Measurements from ENCODE around the gene SLC16A10.

DNA sequence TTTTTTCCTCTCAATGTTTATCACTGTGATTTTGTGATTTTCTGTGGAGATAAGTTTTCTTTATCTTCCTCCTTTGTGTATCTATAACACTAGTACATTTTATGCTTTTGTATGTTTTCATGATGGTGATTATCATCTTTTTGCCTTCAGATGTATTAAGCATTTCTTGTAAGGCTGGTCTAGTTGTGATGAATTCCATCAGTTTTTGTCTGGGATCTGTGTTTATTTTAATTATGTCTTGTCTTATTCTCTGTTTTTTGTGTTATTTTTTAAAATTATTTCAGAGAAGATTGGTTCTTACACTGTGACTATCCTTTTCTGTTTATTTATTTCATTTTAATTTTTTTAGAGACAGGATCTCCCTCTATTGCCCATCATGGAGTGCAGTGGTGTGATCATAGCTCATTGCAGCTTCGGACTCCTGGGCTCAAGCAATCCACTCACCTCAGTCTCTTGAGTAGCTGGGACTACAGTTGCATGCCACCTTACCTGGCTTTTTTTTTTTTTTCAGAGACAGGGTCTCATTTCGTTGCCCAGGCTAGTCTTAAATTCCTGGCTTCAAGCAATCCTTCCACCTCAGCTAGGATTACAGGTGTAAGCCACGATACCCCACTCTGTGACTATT is 187.4 kb downstream of the SLC16A10 start:
- TF ChIP-seq GATA2 (IDR thresholded peaks at IDR 0.05; ENCODE audit: low read depth, low read length) = no peak
- TF ChIP-seq GATA3 (IDR thresholded peaks at IDR 0.05; ENCODE audit: low read depth, low read length) = no peak
